GM12874 (cell line): Measurements from ENCODE around the gene MAU2.

Source experiments
- TF ChIP-seq, protein P1 (sequence below): IDR thresholded peaks from 2 replicates; pipeline ENCODE4 v1.5.1; 2011; ENCODE audit warnings: low read depth, mild to moderate bottlenecking, control low read depth, low read length, moderate library complexity; ENCODE audit not compliant: insufficient read depth

The MAU2 gene

DNA sequence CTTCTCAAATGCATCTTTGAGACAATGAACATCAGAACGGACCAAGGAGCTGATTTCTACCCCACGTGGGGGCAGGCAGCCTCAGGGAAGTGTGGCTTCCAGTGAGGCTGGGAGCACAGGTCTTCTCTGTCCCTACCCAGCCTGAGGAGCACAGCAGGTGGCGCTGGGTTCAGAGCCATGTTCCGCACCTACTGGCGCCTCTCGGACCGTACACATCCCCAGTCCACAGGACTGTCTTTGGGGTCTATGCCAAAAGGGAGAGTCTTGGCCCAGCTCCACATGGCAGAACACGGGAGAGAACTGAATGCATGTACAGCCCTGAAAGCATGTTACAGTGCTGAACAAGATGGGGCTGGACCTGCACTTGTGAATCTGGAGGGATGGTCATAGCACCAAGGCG is 22.9 kb upstream of the MAU2 start:
- TF ChIP-seq, protein P1, sequence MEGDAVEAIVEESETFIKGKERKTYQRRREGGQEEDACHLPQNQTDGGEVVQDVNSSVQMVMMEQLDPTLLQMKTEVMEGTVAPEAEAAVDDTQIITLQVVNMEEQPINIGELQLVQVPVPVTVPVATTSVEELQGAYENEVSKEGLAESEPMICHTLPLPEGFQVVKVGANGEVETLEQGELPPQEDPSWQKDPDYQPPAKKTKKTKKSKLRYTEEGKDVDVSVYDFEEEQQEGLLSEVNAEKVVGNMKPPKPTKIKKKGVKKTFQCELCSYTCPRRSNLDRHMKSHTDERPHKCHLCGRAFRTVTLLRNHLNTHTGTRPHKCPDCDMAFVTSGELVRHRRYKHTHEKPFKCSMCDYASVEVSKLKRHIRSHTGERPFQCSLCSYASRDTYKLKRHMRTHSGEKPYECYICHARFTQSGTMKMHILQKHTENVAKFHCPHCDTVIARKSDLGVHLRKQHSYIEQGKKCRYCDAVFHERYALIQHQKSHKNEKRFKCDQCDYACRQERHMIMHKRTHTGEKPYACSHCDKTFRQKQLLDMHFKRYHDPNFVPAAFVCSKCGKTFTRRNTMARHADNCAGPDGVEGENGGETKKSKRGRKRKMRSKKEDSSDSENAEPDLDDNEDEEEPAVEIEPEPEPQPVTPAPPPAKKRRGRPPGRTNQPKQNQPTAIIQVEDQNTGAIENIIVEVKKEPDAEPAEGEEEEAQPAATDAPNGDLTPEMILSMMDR, result no peak

DNA sequence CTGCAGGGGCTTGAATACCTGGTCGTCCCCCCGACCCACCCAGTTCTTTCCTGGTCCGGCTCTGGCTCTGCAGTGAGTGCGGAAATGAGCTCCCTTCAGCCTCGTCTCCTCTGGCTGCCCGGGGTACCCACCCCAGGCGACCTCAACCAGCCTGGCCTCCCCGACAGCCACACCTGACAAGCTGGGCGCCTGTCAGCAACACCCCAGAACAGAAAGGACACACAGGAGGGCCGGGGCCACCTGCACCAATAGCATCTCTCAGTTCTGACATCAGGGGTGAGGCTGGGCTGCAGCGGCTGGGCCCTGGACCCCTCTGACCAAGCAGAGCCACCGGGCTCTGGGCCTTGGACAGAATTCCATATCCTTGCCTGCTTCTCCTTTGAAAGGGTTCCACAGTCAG is 20.0 kb upstream of the MAU2 start:
- TF ChIP-seq, protein P1, result no peak

DNA sequence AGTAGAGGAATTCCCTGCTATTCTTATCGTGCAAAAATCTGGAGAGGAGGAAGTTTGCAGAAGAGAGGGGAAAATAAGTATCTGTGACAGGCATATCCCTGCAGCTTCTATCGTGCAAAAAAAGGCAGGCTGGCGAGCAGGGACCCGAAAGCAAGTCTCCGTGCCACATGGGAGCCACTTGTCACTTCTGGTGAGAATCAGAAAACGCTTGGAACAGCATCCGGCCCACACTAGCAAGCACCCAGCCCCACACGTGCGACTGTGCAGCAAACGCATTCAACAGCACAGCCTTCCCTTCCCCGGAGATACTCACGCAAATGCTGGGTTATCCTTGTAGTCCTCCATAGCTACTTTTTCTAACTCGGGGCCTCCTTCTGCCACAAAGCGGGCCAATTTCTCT is 17.2 kb upstream of the MAU2 start:
- TF ChIP-seq, protein P1, result no peak

DNA sequence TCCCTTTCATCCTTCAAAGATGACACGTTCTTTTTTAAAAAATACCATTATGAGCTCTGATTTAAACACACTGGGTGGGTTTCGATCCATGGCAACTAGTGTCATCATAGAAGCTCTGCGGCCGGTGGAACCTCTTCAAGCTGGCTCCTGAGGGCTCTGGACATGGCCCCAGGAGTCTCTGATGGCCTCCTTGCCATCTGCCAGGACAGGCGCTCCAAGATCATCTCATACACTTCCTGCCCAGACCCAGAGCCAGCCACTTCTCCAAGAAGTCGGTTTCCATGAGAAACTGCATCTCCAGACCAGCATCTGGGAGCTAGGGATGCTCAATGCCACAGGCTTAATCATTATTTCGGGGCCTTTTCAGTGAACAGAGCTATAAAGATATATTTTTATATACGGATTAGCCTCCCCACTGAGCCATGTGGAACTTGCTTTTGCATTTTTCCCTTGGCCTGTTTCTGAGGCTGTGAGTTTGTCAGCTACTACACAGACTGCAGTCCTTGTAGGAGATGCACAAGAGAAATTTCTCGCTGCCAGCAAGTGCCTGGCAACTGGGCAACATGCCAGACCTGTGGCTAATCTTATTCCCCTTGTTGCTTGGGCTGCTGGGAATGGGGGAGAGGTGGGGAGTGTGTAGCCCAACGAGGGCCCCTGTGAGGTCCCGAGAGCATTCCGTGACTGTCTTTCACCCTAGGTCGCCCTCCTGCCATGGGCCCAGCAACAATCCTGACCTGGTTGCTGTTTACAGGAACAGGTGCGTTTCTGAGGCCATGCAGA is 16.3 kb upstream of the MAU2 start:
- TF ChIP-seq, protein P1, result no peak

DNA sequence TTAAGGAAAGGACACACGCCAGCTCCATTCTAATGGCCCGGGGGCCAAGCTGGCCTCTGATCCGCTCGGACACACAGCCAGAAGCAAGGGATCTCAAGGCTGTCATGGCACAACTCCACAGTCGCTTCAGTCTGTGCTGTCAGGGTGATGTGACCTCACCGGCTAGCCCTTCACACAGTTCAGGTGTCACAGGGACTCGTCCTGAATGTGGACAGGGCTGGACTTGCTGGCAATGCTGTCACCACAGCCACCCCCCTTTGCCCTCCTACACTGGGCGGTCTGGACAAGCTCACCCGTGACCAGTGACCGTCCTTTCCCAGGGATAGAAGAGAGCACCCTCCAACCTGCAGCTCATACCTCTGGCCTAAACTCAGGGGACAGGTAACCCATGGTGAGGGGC is 15.6 kb upstream of the MAU2 start:
- TF ChIP-seq, protein P1, result no peak

DNA sequence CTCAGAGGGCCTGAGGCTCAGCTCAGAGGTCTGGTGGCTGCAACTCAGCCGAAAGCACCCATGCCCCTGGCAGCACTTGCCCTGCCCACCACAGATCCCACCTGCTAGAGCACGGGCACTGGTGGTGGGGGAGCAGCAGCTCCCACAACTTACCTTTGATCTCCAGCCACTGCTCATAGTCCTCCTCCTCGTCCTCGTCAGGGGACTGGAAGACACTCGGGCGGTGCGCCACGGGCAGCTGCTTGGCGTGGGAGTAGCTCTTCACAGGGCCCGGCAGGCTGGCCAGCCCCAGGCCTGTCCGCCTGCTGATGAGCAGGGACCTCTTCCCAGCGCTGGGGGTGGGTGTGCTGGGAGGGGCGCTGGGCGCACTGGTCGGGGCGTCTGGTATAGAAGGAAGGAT is 14.9 kb upstream of the MAU2 start:
- TF ChIP-seq, protein P1, result no peak

DNA sequence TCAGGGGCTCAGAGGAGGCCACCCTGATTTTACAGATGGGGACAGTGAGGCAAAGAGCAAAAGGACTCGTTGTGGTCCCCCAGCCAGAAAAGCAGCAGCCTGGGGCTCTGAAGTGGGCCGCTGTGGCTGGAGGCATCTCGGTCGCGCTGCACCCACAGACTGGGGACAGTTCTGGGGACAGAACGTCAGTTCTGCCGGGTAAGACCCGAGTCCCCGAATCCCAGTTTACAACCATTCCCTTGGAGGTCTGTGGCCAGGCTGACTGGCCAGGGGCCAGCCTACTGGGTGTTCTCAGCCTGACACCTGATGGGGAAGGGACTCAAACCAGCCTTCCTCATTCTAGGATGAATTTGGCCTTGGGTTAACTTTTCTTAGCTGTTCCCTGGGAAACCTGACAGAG is 14.4 kb upstream of the MAU2 start:
- TF ChIP-seq, protein P1, result no peak

DNA sequence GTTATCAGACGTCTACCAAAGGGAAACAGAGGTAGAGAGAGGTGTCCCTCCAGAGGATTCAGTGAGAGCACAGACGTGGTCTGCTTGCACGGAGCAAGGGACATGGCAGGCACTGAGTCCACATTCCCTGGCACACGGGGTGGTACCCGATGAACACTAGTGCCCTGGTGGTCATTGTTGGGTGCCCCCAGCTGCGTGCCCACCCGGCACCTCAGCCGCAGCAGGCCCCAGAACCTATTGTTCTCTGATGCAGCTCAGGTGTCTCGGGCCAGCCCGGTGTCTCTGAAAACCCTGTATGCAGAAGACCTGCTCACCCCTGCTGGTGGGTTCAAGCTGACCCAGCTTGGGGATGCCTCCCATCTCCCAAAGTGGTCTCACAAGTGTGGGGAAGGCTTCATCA is 12.3 kb upstream of the MAU2 start:
- TF ChIP-seq, protein P1, result no peak
